ENCODE data around the gene SLC39A5. TPM values are rescaled to one million over a fixed set of nuclear protein-coding genes. Genes with fewer than 3 reads are reported as not detected.

The SLC39A5 gene
- total RNA-seq, 2 donors from 2014 or later, result not detected

GRCh38 chr12:56224102-56224701, 5.6 kb upstream of the SLC39A5 start, which contains the start of gene NABP2:
NABP2 (plus strand) TSS chr12:56224342; CDS start chr12:56224857, 515 bp downstream.
- TF ChIP-seq POLR2A (IDR thresholded peaks at IDR 0.05) (peak; percentile 42), POLR2AphosphoS5 (IDR thresholded peaks at IDR 0.05) (peak; percentile 97), CTCF (IDR thresholded peaks at IDR 0.05) (peak; percentile 82 to 99 (median 96))
- Histone ChIP-seq H3K4me3 (peak within 1 kb of the TSS; percentile 46 to 47), H3K27me3 (replicated peaks; ENCODE audit: insufficient read depth) (no peaks in the 10 kb centered on the region), H3K27ac (peak within 1 kb of the TSS; percentile 75 to 99), H3K36me3 (no peaks in the 10 kb centered on the region), H3K4me1 (replicated peaks) (no peaks in the 10 kb centered on the region), H3K9me3 (no peaks in the 10 kb centered on the region)
- intact Hi-C loops (cut with DNase I), result loop anchor here (2.0 kb wide), 2 partner anchors 31 to 105 kb away; partner anchors contain the start of gene ZC3H10
- WGBS, result under 1% methylated on average over 41 of the region's 41 CpGs
- DNase-seq (ENCODE audit: low spot score), result peak; percentile 98

- TF ChIP-seq POLR2A (IDR thresholded peaks at IDR 0.05) (no peak), CTCF (IDR thresholded peaks at IDR 0.05) (no peak), POLR2AphosphoS5 (IDR thresholded peaks at IDR 0.05) (no peak)
- peak overlapping the region; percentile 46 to 47 for H3K4me3 ChIP-seq
- DNase-seq (ENCODE audit: low spot score), result no peak
- no peaks in the 10 kb centered on the region for H3K27me3 ChIP-seq (replicated peaks; ENCODE audit: insufficient read depth)
- 60% methylated on average over 11 of the region's 11 CpGs for WGBS
- intact Hi-C loops (cut with DNase I), result loop anchor here (2.0 kb wide), 2 partner anchors 32 to 106 kb away; partner anchors contain the start of gene ZC3H10
- no peaks in the 10 kb centered on the region for H3K36me3 ChIP-seq
- H3K27ac ChIP-seq, result peak overlapping the region in 1 of 2 donors; percentile 71
- no peaks in the 10 kb centered on the region for H3K9me3 ChIP-seq
- no peaks in the 10 kb centered on the region for H3K4me1 ChIP-seq (replicated peaks)
Observed at GRCh38 chr12:56224954-56225353, 4.9 kb upstream of the SLC39A5 start.

- H3K9me3 ChIP-seq, result no peaks in the 10 kb centered on the region
- H3K36me3 ChIP-seq, result no peaks in the 10 kb centered on the region
- H3K4me3 ChIP-seq, result no peak overlapping the region
- H3K4me1 ChIP-seq (replicated peaks), result no peaks in the 10 kb centered on the region
- no peak for DNase-seq (ENCODE audit: low spot score)
- TF ChIP-seq CTCF (IDR thresholded peaks at IDR 0.05) (no peak), POLR2A (IDR thresholded peaks at IDR 0.05) (no peak), POLR2AphosphoS5 (IDR thresholded peaks at IDR 0.05) (no peak)
- H3K27me3 ChIP-seq (replicated peaks; ENCODE audit: insufficient read depth), result no peaks in the 10 kb centered on the region
- no peak overlapping the region for H3K27ac ChIP-seq
- intact Hi-C loops (cut with DNase I), result no loop called here
- 85% methylated on average over 7 of the region's 7 CpGs for WGBS
Observed at GRCh38 chr12:56229082-56229481, 769 bp upstream of the SLC39A5 start.

- no peak overlapping the region for H3K27ac ChIP-seq
- H3K4me3 ChIP-seq, result no peak overlapping the region
- no peaks in the 10 kb centered on the region for H3K27me3 ChIP-seq (replicated peaks; ENCODE audit: insufficient read depth)
- 65% methylated on average over 8 of the region's 8 CpGs for WGBS
- intact Hi-C loops (cut with DNase I), result no loop called here
- no peaks in the 10 kb centered on the region for H3K9me3 ChIP-seq
- TF ChIP-seq POLR2A (IDR thresholded peaks at IDR 0.05), result no peak
- TF ChIP-seq POLR2AphosphoS5 (IDR thresholded peaks at IDR 0.05), result no peak
- no peak for TF ChIP-seq CTCF (IDR thresholded peaks at IDR 0.05)
- no peaks in the 10 kb centered on the region for H3K4me1 ChIP-seq (replicated peaks)
- no peaks in the 10 kb centered on the region for H3K36me3 ChIP-seq
- no peak for DNase-seq (ENCODE audit: low spot score)
Observed at GRCh38 chr12:56230432-56231183, 757 bp downstream of the SLC39A5 start.

Data from prostate gland (tissue), 2 donors.